Medulla oblongata (tissue), 1 donor: ENCODE results near the gene NDUFA3.

ENCODE experiments used
- DNase-seq: peaks from one replicate; pipeline ENCODE4 v3.0.0-alpha.2; 2015; ENCODE audit errors: extremely low spot score

Gene NDUFA3

DNA sequence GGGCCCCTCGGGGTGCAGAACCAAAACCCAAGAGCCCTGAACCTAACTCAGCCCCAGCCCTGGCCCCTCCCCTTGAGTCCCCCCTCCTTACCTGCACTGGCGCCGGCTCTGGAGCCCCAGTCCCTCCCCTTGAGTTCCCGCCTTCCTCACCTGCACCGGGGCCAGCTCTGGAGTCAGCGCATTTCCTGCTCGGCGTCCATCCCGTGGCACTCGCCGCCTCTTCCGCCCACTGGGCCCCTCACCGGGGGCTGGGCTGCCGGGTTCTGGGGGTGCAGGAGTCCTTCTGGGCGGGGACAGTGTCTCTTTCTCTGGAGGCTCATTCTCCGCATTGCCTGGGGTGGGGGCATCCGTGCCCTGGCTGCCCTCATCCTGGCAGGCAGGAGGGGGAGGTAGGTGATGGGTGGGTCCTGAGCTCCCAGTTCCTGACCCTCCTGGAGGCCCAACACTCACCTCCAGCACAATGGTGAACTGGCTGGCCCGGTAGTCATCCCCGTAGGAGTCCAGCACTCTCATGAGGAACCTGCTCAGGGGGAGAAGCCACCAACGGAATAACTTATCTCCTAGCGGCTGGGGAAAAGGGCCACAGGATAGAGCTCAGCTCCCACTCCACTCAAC, 5.3 kb downstream of the NDUFA3 start:
- no peak for DNase-seq

DNA sequence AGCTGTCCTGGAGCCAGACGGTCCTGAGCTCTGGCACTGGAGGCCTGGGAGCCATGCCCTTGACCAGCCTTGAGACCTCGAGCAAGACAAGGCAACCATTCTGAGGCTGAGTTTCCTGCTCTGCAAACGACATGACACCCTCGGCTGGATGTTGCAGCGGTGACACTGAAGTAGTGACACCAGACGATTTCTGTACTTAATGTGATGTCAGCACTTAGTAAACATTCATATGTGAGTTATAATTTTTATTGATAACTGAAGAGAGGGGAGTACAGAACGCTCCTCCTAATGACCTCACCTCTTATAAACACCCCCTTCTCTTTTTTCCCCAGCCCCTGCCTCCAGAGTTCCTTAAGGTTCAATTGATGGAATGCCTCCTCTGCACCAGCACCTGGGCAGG, 5.8 kb downstream of the NDUFA3 start:
- no peak for DNase-seq

DNA sequence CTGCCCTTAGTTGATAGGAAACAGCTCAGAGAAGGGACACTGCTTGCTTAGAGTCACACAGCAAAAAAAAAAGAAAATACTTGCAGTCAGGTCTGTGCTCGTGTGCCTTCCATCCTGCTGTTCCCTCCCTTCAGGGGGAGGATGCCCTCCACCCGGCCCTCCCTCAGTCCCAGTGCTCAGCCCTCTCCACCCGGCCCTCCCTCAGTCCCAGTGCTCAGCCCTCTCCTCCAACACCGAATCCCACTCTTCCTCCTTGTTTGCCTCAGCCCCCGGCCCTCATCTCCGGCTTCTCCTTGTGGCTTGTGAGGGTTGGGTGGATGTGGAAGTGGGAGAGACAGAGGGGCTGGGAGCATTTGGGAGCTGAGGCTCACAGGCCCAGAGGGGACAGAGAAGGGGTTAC, 7.0 kb downstream of the NDUFA3 start:
- DNase-seq, result no peak

DNA sequence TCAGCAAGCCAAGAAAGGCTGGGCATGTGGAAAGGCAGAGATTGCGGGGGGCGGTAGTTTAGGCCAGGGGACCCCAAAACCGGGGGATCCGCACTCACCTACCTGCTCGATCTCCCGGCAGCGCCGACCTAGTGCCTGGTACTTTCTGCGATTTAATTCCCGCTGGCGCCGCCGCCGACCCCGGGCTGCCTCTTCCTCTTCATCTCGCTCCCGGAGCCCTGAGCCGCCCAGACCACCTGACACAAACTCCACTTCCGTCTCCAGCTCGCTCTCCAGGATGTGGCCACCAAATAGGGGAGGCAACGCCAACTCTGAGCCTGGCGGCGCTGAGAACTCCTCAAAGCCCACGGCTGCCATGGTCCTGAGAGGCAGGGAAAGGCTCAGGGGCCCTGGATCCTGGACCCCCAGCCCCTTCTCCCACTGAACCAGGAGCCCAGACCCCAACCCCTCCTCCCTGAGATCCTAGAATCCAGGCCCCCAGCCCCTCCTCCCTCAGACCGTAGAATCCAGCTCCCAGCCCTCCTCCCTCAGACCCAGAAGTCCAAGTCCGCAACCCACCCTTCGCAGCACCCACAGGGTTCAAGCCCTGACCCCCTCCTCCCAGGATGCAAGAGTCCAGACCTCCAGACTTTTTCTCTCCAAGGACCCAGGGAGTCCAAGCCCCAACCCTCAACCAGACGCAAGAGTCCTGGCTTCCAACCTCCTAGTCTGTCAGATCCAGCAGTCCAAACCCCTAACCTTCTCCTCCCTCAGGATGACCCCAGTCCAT, 11.9 kb downstream of the NDUFA3 start:
- peak; percentile 57 for DNase-seq

DNA sequence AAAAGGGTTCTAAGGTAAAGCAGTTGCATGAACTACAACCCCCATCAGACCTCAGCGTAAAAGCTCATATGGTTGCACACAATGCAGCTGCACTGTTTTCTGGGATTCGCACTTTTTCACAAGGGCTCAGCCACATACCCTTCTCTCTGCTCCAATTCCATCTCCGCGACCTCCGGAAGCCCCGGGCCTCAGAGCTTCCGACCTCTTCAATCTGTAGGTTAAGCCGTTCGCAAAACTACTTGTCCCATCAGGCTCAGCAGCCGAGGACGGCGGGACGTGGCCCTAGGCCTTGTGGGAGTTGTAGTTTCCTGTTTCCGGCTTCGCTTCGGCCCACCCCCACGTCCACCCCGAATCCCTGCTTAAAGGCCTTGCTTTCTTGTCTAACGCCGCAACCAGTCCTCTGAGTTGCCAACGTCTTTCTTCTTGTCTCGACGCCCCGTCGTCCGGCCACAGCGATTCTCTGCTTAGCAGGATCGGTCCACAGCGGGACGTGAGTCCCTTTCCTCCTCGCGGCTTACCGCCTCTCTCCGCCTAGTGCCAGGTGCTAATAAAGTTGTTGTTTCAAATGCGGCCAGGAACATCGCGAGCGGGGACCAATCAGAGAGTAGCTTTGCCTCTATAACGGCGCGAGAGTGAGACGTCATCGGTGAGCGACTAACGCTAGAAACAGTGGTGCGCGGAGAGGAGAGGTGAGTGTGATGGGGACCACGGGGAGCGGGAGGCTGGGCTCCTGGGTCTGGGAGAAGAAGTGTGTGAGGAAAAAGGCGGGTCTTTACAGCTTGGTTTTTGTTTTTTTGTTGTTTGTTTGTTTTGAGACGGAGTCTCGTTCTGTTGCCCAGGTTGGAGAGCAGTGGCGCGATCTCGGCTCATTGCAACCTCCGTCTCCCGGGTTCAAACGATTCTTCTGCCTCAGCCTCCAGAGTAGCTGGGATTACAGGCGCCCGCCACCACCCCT, 12.7 kb downstream of the NDUFA3 start, which contains the start of the genes PRPF31 and TFPT:
Gene PRPF31 (plus strand): TSS at position 646 of the 955 bp plus-strand sequence. CDS start 2,525 bp downstream, outside the sequence.
Gene TFPT (minus strand): TSS at position 549 of the 955 bp plus-strand sequence. CDS start 388 bp downstream, at position 161.
- DNase-seq, result peak; percentile 98

DNA sequence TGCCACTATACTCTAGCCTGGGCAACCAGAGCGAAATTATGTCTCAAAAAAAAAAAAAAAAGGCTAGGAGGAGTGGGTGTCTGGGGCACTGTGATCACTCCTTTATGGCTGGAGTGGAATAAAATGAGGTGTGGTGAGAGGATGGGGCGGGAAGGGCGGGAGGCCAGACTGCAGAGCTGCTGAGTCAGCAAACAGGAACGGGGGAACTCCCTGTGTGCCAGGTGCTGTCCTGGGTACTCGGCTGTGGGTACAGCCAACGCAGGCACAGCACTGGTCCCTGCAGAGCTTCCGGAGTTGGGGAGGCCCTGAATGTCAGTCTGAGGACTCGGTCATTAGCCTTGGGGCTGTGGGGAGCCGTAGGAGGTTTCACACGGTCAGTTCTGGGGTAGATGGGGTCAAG, 18.6 kb downstream of the NDUFA3 start:
- DNase-seq, result no peak

DNA sequence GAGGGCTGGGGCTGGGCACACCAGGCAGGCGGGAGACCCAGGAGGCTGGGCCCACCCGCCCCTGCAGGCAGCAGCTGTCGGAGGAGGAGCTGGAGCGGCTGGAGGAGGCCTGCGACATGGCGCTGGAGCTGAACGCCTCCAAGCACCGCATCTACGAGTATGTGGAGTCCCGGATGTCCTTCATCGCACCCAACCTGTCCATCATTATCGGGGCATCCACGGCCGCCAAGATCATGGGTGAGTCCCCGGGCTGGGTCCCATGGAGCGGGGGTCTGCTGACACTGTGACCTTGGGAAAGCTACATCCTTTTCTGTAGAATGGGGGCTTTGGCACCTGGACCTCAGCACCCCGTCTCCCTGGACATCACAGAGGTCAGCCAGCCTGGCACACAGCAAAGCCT, 21.0 kb downstream of the NDUFA3 start:
- no peak for DNase-seq

DNA sequence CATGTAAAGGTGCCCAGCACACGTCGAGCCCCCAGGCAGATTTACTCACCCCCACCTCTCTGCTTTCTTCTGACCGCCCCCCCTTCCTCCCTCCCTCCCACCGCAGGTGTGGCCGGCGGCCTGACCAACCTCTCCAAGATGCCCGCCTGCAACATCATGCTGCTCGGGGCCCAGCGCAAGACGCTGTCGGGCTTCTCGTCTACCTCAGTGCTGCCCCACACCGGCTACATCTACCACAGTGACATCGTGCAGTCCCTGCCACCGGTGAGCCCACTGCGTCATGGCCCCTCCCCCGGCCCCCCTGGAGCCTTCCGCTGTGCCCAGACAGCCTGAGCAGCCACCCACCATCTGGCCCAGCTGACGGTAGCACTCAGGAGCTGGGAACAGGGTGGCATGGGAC, 21.7 kb downstream of the NDUFA3 start:
- no peak for DNase-seq

DNA sequence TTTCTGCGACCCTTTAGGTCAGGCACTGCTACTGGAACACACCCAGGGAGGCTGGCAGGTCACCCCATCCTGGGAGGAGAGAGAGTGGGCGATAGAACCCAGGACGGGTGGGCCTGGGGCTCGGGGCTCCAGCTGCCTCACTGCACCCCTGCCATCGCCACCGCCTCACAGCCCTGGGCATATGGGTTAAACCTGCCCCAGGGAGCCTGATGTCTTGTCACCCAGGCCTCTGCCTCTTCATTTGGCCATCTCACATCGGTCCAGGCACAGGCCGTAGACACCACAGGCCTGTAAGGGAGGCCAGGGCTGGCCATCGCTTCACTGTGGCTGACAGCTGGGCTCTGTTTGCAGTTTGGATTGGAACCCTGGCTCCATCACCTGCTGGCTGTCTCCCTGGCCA, 23.1 kb downstream of the NDUFA3 start:
- no peak for DNase-seq

DNA sequence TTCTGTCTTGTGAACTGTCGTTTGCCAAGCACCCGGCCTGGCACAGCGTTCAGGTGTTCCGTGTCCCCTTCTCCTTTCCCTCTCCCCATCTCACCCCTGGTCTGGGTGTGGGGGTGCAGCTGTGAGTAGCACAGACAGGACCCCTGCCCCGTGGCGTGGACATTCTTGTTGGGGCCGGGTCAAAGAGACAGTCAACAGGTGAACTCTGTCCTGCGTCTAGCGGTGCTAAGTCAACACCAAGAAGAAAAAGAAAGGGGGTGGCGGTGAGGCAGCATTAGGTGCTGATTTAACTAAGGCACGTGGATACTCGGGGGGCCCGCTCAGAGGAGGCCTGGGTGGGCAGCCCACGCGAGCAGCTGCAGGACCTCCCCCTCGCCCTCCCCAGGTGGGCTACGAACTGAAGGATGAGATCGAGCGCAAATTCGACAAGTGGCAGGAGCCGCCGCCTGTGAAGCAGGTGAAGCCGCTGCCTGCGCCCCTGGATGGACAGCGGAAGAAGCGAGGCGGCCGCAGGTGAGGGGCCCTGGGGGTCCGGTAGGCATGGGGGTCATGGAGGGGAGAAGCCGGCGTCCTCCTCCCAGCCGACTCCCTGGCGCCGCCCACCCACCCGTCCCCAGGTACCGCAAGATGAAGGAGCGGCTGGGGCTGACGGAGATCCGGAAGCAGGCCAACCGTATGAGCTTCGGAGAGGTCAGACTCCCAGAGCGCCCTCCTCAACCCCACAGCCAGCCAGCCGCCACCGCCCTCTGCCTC, 25.2 kb downstream of the NDUFA3 start:
- DNase-seq, result no peak

DNA sequence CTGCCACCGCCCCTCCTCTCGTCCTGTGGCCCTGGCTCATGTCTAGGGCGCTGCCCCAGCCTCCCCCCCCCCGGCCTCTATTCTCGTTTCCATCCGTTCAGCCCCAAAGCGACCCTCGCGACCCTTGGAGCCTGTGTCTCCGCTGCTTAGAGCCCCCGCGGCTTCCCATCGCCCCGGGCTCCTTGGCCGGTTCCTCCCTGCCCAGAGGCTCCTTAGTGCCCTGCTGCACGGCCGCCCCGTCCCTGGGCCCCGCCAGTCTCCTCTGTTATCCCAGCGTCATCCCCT, 25.7 kb downstream of the NDUFA3 start:
- no peak for DNase-seq

DNA sequence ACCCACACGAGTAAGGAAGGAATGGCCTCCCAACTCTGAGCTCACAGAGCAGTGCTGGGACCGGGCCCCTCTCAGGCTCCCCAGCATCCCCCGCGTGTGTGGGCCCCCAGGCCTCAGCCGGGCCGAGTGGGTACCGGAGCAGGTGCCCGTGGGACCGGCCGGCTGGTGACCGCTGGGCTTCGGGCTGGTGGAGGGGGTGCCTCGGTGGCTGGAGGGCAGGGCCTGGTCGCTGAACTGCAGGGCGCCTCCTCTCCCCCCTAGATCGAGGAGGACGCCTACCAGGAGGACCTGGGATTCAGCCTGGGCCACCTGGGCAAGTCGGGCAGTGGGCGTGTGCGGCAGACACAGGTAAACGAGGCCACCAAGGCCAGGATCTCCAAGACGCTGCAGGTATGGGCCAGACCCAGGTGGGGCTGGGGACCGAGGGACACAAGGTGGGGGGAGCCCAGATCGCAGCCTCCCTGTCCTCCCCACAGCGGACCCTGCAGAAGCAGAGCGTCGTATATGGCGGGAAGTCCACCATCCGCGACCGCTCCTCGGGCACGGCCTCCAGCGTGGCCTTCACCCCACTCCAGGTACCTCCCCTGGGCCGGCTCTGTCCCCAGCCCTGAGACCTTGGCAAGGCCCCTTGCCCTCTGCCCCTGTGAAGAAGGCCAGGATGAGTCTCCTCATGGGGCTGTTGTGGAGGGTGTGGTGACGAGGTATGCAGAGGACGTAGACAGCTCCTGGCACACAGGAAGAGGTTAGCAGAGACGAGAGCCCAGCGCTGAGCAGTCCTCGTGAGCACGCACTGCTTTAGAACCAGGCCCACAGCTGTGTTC, 26.4 kb downstream of the NDUFA3 start:
- DNase-seq, result no peak

DNA sequence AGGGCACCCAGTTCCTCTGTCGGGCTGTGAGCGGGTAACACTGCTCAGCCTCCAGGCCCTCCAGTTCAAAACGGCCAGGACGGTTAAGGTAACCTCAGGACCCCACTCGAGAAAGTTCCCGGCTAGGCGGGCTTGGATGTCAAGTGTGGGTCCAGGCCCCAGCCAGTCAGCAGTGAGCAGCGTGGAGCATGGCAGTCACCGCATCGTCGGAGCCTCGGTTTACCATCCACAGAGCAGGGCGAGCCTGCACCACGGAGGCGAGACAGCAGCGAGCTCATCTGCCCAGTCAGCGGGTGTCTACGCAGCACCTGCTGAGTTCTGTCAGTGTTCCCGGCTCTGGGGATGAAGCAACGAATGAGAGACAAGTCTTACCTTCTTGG, 27.0 kb downstream of the NDUFA3 start:
- no peak for DNase-seq

DNA sequence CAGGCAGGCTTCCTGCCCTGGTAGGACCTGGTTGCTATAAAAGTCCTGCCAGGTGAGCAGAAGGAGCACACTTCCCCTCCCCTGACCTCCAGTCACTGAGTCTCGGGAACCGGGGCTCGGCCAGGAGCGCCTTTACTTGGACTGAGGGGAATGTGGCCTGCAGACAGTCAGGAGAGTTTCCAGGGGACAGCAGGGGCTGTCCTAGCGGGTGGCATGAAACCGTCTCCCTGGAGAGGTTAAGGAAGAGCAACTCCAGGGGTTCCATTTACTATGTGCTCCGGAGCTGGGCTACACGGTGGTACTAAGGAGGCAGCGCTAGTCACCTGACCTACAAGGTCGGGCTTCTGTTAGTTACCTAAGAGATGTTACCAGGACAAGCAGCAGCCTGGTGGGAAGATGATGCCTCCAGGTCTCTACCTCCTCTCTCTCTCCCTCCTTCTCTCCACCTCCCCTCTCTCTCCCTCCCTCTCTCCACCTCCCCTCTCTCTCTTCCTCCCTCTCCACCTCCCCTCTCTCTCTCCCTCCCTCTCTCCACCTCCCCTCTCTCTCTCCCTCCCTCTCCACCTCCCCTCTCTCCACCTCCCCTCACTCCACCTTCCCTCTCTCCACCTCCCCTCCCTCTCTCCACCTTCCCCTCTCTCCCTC, 30.8 kb downstream of the NDUFA3 start:
- peak; percentile 61 for DNase-seq

DNA sequence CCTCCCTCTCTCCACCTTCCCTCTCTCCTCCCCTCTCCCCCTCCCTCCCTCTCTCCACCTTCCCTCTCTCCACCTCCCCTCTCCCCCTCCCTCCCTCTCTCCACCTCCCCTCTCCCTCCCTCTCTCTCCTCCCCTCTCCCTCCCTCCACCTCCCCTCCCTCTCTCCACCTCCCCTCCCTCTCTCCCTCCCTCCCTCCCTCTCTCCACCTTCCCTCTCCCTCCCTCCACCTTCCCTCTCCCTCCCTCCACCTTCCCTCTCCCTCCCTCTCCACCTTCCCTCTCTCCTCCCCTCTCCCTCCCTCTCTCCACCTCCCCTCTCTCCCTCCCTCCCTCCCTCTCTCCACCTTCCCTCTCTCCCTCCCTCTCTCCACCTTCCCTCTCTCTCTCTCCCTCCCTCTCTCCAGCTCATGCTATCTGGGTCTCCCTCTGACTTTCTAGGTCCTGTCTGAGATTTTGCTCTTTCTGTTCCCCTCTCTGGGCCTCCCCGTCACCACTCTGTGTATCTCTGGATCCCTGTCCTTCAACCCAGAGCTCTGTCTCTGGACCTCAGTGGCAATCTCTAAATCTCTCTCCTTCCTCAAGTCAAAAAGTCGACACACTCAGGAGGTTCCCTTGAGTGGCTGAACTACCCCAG, 31.4 kb downstream of the NDUFA3 start:
- DNase-seq, result no peak

DNA sequence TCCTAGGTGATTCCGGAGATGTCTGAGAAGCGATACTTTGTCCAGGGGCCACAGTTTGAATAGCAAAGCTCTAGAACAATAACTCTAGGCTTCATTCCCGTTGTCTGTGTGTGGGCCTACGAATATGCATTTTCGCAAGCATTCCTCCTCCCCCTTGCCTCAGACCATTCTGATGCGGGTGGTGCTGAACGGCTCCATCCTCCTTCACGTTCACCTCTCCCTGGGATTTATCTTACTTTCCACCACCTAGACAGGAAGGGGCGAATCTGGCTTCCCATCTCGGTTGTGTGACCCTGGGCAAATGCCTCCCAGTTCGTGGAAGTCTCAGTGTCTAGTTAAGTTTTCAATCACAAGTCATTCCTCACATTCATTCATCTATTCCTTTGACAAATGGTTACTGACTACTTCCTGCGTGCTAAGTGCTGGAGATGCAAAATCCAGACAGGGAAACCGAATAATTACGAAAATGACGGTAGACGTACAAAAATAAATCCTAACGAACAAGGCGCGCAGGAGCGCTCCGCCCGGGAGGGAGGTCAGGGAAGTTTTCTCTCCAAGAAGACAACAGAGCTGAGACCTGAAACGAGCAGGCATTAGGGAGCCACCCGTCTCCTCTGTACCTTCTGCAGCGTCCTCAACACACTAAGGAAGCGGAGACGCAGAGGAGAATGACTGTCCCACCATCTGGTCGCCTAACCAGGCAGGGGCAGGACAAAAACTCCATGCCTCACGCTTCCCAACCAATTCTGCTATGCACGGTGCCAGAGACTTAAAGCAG, 33.6 kb downstream of the NDUFA3 start:
- no peak for DNase-seq

DNA sequence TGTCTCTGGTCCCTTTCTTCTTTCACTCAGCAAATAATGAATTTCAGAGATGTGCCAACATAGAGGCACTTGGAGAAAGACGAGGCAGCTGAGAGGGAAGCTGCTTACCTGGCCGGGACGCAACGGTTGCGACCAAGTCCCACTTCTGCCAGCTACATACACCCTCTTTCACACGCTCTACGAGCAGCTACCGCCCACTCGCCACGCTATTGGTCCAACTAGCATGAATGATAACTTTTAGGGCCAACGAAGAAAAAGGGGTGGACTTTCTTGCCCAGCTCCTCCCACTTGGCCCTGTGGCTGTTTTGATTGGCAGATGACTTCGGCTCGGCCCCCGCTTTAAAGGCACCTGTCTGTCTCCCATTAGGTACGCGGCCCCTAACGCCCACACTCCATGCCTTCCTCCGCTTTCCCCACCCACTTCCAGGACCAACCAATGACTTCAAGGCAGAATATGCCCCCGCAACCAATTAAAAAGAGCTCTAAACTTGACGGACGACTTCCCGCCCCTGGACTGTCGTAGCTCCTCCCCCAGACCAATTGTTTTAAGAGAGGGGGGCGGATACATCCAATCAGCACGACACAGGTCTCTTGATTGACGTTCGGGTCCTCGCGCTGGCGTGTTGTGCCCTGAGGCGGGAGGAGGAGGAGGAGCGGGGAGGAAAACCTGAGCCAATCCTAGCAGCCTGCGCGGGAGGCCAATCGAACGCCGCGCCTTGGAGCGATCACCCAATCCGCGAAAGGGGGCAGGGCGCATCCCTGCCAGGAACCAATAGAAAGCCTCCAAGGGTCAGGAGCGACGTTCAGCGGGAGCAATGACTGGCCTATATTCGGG, 34.4 kb downstream of the NDUFA3 start:
- peak; percentile 100 for DNase-seq
